Stimulated activated CD4-positive, alpha-beta T cell treated with anti-CD3 and anti-CD28 coated beads, Interleukin-15, amount 100 ng/mL, for 1 hour (primary cell): ENCODE measurements around the gene PIGH.
"Not testable (repeated sequence)": the region's sequence is repeated elsewhere in the genome, so short reads cannot be mapped to it uniquely, and the experiment has no call there.

Experiments used
- DNase-seq, 2 donors: peaks; one replicate each; pipeline ENCODE4 v3.0.0-alpha.2; 2020; ENCODE audit warnings: low read depth in 1 of 2, low spot score in 1 of 2

Gene PIGH

DNA sequence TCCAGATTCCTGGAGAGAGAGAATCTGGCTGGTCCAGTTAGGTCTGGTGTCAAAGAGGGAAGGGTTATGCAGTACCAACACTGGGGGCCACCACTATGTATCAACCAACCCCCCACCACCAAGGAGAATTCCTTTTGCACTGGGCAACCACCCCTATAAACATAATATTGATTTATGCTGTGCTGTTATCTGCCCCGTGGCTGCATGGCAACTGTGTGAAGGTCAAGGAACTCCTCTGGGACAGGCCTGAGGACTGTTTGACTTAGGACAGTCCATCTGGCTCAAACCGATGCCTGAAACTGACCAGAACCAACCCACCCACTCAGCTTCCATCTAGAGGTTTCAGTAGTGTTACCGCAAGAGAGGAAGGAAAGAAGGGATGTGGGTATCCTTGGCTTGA, 46.5 kb downstream of the PIGH start:
- no peak for DNase-seq

GRCh38 chr14:67551940-67552339, 48.1 kb downstream of the PIGH start:
- DNase-seq = no peak

DNA sequence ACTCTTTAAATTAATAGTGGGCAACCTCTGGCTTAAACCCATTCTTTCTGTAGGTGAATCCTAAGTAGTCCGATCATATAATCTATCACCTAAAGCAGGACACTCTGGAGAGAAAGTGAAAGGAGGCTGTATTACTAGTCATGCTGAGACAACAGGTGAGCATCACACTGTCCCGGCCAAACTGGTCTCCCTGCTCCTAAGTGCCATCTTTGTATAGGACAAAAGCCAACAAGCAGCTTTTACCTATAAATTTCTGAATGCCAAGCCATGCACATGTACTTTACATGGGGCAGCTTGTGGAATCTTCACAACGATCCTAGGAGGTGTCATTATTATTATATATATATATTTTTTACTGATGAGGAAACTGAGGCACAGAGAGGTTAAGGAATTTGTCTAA, 48.9 kb downstream of the PIGH start:
- DNase-seq = no peak

DNA sequence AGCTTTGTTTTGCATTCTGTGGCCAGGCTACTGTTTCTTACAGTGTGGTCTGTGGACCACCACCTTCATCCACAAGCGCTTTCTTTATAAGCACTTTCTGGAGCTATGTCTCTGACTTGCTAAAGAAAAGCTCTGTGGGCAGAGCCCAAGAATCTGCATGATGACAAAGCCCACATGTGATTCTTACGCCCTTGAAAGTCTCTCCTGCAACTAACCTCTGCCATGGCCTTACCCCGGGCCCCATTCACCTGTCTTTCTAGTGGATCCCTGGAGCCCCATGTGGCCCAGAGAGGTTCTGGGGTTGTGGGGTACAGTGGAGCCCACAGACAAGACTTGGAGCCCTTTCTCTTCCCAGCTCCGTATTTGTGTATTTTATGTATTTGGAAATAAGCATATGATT, 50.3 kb downstream of the PIGH start:
- DNase-seq = no peak

- no peak for DNase-seq
Measured at GRCh38 chr14:67547224-67547780, 52.8 kb downstream of the PIGH start.

GRCh38 chr14:67544590-67544989, 55.5 kb downstream of the PIGH start:
- no peak for DNase-seq

GRCh38 chr14:67542620-67543019, 57.4 kb downstream of the PIGH start:
- not testable (repeated sequence) for DNase-seq

DNA sequence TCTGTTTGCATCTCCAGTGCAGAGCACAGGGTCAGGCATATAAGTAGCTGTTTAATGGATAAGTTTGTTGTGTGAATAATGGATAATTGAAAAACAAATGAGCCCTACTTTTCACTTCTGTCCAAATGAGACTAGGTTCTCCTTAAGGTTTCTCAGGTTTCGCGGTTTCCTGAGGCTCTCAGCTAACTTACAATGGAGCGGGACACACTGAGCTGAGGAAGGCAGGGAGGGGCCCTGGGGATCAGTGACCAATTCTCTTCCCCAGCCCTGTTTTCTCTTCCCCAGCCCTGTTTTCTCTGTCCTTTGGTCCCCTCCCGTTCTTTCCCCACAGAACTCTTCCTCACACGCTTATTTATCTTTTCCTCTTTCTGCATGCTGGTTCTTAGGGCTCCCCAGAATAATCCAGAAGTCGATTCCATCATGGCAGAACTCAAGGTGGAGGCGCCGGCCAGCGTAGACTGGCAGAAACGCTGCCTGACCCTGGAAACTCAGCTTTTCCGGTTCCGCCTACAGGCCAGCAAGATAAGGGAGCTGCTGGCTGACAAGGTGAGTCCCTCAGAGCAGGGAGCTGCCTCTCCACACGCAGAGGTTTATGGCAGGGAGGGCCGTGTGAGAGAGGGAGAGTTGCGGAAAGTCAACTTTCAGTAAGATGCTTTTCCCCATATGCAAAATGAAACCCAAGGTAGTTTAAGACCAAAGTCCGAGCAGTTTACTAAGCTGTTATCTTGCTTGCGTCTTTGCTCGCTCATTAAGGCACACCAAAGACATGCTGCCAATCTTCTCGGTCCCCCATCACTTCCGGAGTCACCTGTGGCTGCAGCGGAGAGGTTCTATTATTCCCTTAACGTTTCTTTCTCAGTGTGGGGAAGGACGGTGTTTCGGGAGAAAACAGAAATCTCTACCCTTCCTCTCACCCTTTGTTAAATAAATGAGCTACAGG, 58.4 kb downstream of the PIGH start:
- no peak for DNase-seq
